ENCODE results near the gene GPR31. TPM values are rescaled to one million over a fixed set of nuclear protein-coding genes. Genes with fewer than 3 reads are reported as not detected.

Gene GPR31
- total and polyA plus RNA-seq, 4 donors = not detected

DNA sequence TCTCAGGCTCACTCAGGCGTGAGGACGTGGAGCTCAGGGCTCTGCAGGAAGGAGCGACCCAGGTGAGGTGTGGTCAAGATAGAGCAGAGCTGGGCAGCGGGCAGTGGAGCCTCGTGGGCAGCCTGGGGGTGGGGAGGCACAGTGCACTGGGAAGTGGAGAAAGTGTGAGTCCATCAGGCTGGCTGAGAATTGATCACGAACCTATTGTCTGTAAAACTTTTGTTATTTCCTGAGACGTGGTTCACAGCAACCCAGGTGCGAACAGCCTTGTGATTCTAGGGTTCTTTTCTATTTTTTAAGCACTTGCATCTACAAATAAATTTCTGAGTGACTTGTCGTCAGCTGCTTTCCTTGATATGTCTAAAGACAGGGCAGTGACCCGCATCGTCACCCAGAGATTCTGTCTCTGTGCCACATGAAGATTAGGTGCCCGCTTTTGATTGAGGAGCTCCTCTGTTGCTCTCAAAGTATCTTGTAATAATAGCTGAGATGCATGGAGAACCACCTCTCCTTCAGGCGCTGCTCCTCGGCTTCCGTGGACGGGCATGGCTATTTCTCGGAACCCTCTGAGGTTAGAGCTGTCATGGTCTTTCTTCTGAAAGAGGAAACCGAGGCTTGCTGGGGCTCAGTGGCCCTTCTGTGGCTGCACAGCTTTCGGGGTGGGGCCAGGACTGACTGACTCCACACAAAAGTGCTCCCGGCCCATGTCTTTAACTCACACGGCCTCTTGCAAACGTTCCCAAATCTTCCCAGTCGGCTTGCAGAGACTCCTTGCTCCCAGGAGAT is 35.5 kb downstream of the GPR31 start:
- H3K27ac ChIP-seq (ENCODE audit: low read depth, low read length) = no peak overlapping the region
- no peak for DNase-seq (ENCODE audit: low read depth in 4 of 6, low spot score in 6 of 6)
- whole genome bisulfite sequencing (ENCODE audit: insufficient coverage) = 93% methylated on average over 17 of the region's 23 CpGs
- H3K9me3 ChIP-seq (ENCODE audit: control insufficient read depth, insufficient read depth, low read length) = no peaks in the 10 kb centered on the region
- no peaks in the 10 kb centered on the region for H3K36me3 ChIP-seq (ENCODE audit: control insufficient read depth, insufficient read depth, low read length)
- H3K4me3 ChIP-seq (ENCODE audit: low read depth, low read length) = no peak overlapping the region
- no peaks in the 10 kb centered on the region for H3K27me3 ChIP-seq (ENCODE audit: control insufficient read depth, insufficient read depth, low read length)
- H3K4me1 ChIP-seq (ENCODE audit: control insufficient read depth, insufficient read depth, low read length) = no peaks in the 10 kb centered on the region

DNA sequence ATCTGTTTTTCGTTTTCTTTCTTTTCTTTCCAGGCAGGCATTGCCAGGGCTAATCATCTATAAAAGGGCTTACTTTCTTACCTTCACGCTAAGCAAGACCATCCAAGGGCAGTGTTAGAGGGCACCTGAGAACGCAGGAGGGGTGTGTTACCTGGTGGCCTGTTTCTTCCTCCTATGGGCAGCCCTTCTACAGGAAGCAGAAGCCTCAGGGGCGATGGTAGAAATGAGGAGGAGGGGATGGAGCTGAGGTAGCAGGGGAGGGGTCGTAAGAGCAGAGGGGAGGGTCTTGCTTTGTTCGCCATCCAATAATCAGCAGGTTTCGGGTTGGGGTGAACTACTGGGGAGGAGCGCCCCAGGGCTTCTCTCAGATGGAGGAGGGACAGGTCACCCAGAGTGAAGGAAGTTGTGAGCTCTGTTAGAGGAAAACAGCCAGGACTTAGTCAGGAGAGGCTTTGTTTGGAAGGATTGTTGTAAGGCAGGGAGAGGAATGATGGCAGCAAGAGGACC is 36.4 kb downstream of the GPR31 start:
- 94% methylated on average over 6 of the region's 8 CpGs for WGBS (ENCODE audit: insufficient coverage)
- H3K27ac ChIP-seq (ENCODE audit: low read depth, low read length) = no peak overlapping the region
- peaks cover 1% of the 10 kb centered on the region for H3K4me1 ChIP-seq (ENCODE audit: control insufficient read depth, insufficient read depth, low read length)
- H3K4me3 ChIP-seq (ENCODE audit: low read depth, low read length) = no peak overlapping the region
- no peaks in the 10 kb centered on the region for H3K36me3 ChIP-seq (ENCODE audit: control insufficient read depth, insufficient read depth, low read length)
- DNase-seq (ENCODE audit: low read depth in 4 of 6, low spot score in 6 of 6) = no peak
- H3K9me3 ChIP-seq (ENCODE audit: control insufficient read depth, insufficient read depth, low read length) = no peaks in the 10 kb centered on the region
- no peaks in the 10 kb centered on the region for H3K27me3 ChIP-seq (ENCODE audit: control insufficient read depth, insufficient read depth, low read length)

DNA sequence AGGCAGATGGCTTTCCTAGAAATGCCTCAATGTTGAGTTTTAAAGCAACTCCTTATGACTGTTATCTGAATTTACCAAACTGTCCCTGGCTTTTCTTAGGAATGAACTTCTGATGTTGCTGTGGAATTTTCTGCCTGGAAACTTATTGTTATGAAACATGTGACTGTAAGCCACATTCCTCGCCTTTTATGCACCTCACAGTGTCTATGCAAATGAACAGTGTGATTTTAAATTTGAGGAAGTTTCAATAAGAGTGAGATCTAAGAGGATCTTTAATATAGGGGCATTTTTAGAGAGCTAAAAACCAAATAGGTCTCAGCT is 37.2 kb downstream of the GPR31 start:
- Histone ChIP-seq H3K36me3 (ENCODE audit: control insufficient read depth, insufficient read depth, low read length) (no peaks in the 10 kb centered on the region), H3K4me1 (ENCODE audit: control insufficient read depth, insufficient read depth, low read length) (peaks cover 4% of the 10 kb centered on the region), H3K4me3 (ENCODE audit: low read depth, low read length) (no peak overlapping the region), H3K9me3 (ENCODE audit: control insufficient read depth, insufficient read depth, low read length) (no peaks in the 10 kb centered on the region), H3K27ac (ENCODE audit: low read depth, low read length) (no peak overlapping the region), H3K27me3 (ENCODE audit: control insufficient read depth, insufficient read depth, low read length) (no peaks in the 10 kb centered on the region)
- no peak for DNase-seq (ENCODE audit: low read depth in 4 of 6, low spot score in 6 of 6)
- no CpG with 5 or more reads among the region's 1 CpG for WGBS (ENCODE audit: insufficient coverage)

DNA sequence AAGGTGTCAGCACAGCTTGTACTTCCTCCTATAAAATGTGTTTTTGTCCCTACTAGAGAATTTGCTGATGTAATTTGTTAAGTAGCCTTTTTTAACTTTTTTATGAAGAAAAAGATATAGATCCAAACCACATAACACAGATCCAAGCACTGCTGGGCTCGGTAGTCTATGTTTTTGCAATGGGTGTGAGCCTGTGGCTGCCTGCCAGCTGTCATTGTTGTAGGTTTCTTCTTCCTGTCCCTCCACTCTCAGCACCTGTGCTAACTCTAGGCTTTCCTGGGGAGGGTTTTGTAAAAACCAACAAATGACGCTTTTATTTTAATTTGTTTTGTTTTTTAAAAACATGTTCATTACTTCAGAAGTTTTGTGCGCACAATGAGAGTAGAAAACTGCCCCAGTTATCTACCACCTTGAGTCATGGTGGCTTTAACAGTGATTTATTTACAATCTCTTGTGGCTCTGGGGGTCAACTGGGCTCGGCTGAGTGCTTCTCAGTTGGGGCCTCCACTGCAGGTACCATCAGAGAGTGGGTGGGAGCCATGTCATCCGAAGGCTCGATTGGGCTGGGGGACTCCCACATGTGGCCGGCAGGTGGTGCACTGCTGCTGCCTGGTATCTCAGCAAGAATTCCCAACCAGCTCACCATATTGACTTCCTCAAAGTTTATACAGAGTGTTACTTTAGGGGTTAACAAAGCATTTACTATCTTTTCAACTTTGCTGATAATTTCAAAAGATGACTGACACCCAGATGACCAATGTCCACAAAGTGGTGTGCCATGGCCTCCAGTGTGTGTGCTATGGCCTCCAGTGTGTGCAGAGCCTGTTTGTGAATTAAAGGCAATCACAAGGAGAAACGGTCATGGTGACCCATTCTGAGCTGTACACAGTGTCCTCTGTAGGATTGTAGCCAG is 37.9 kb downstream of the GPR31 start:
- H3K27ac ChIP-seq (ENCODE audit: low read depth, low read length) = no peak overlapping the region
- H3K4me1 ChIP-seq (ENCODE audit: control insufficient read depth, insufficient read depth, low read length) = peaks cover 4% of the 10 kb centered on the region
- no peaks in the 10 kb centered on the region for H3K36me3 ChIP-seq (ENCODE audit: control insufficient read depth, insufficient read depth, low read length)
- DNase-seq (ENCODE audit: low read depth in 4 of 6, low spot score in 6 of 6) = no peak
- WGBS (ENCODE audit: insufficient coverage) = 96% methylated on average over 3 of the region's 8 CpGs
- H3K9me3 ChIP-seq (ENCODE audit: control insufficient read depth, insufficient read depth, low read length) = no peaks in the 10 kb centered on the region
- no peaks in the 10 kb centered on the region for H3K27me3 ChIP-seq (ENCODE audit: control insufficient read depth, insufficient read depth, low read length)
- H3K4me3 ChIP-seq (ENCODE audit: low read depth, low read length) = no peak overlapping the region

DNA sequence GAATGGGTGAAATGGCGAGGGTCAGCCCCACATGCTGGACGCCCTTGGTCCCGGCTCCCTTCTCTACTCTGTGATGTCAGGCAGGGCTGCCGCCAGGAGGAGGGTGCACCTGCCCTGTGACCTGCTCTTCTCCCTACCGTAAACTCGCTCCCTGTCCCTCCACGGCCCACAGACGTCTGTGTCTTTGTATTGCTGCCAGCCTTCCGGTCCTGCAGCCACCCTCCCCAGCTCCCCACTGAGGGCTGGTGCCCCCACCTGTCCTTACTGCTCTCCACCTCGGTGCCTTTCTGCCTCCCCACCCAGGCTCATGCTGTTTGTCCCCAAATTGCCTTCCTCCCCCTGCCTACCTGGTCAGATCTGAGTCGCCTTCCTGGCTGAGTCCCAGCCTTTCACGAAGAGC is 38.9 kb downstream of the GPR31 start:
- no peaks in the 10 kb centered on the region for H3K36me3 ChIP-seq (ENCODE audit: control insufficient read depth, insufficient read depth, low read length)
- H3K4me1 ChIP-seq (ENCODE audit: control insufficient read depth, insufficient read depth, low read length) = peaks cover 13% of the 10 kb centered on the region
- no peak for DNase-seq (ENCODE audit: low read depth in 4 of 6, low spot score in 6 of 6)
- no peaks in the 10 kb centered on the region for H3K9me3 ChIP-seq (ENCODE audit: control insufficient read depth, insufficient read depth, low read length)
- no peaks in the 10 kb centered on the region for H3K27me3 ChIP-seq (ENCODE audit: control insufficient read depth, insufficient read depth, low read length)
- WGBS (ENCODE audit: insufficient coverage) = 93% methylated on average over 12 of the region's 12 CpGs
- no peak overlapping the region for H3K4me3 ChIP-seq (ENCODE audit: low read depth, low read length)
- no peak overlapping the region for H3K27ac ChIP-seq (ENCODE audit: low read depth, low read length)

DNA sequence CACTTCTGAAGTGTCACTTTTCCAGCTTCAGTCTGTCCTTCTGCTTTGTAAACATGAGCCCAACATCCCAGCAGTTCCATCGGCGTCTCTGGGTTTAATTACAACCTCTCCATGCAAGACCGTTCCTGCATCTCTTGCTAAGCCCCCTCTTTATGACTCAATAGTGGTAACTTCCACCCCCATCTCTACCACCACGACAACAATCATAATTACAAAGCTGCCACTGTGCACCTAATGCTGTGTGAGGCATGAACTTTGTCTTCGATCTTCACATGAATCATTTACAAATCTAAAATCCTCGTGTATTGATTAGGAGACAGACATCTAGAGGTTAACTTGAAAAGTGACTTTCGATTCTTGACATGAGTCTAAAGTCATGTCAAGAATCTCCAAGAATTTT is 39.8 kb downstream of the GPR31 start:
- Histone ChIP-seq H3K9me3 (ENCODE audit: control insufficient read depth, insufficient read depth, low read length) (no peaks in the 10 kb centered on the region), H3K4me1 (ENCODE audit: control insufficient read depth, insufficient read depth, low read length) (peaks cover 13% of the 10 kb centered on the region), H3K27ac (ENCODE audit: low read depth, low read length) (no peak overlapping the region), H3K27me3 (ENCODE audit: control insufficient read depth, insufficient read depth, low read length) (no peaks in the 10 kb centered on the region), H3K4me3 (ENCODE audit: low read depth, low read length) (no peak overlapping the region), H3K36me3 (ENCODE audit: control insufficient read depth, insufficient read depth, low read length) (no peaks in the 10 kb centered on the region)
- no peak for DNase-seq (ENCODE audit: low read depth in 4 of 6, low spot score in 6 of 6)
- 86% methylated on average over 5 of the region's 7 CpGs for whole genome bisulfite sequencing (ENCODE audit: insufficient coverage)

DNA sequence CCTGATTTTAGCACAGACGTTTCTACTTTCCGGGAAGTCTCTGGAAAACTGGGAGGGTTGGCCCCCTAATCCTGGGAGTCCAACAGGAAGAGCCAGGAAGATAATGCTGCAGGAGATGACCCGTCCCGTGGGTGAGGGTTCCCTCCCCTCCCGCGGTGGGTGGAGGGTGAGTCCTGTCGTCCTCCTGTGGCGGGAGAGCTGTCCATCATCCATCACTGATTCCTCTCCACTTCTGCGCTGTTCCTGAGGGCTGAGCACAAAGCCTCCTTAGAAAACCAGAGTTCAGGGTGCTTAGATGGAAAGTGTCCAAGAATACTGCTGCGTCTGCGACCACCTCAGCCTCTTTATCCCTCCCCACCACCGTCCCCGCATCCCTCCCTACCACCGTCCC is 40.9 kb downstream of the GPR31 start:
- DNase-seq (ENCODE audit: low read depth in 4 of 6, low spot score in 6 of 6) = no peak
- 69% methylated on average over 2 of the region's 14 CpGs for WGBS (ENCODE audit: insufficient coverage)
- no peak overlapping the region for H3K27ac ChIP-seq (ENCODE audit: low read depth, low read length)

DNA sequence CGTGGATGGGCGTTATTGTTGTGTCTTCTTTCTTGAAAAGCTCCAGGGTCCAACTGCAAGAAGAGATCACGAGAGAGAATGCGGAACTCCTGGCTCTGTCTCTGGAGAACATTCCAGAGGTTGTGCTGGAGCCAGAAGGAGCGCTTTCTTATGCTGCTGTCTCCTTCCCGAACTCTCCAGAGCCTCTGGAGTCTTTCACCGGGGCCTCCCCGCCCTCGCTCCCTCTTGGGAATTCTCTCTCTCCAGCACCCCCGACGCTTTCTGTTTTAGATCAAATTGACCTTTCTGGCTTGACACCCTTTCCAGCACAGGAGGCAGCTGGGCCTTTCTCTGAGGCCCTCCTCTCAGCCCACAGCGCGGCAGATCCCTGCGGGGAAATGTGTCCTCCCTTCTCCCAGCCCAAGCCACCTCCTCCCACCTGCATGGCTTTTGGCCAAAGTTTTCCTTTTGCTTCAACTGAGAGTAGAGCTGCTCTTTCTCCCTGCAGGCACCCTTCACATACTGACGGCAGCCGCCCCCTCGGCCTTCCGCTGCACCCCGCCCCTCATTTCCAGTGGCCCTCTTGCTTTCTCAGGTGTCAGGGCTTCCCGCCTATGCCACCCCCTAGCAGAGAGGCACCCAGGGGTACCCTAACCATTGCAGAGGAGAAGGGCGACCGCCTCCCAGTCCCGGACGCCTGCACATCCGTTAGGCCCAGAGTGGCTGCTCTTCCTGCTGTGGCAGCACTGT is 41.5 kb downstream of the GPR31 start:
- peak overlapping the region; percentile 15 for H3K27ac ChIP-seq (ENCODE audit: low read depth, low read length)
- H3K4me3 ChIP-seq (ENCODE audit: low read depth, low read length) = no peak overlapping the region
- 63% methylated on average over 24 of the region's 25 CpGs for WGBS (ENCODE audit: insufficient coverage)
- DNase-seq (ENCODE audit: low read depth in 4 of 6, low spot score in 6 of 6) = peak in 1 of 6 donors; percentile 55
- H3K9me3 ChIP-seq (ENCODE audit: control insufficient read depth, insufficient read depth, low read length) = no peaks in the 10 kb centered on the region
- H3K27me3 ChIP-seq (ENCODE audit: control insufficient read depth, insufficient read depth, low read length) = no peaks in the 10 kb centered on the region
- H3K4me1 ChIP-seq (ENCODE audit: control insufficient read depth, insufficient read depth, low read length) = peaks cover 13% of the 10 kb centered on the region
- no peaks in the 10 kb centered on the region for H3K36me3 ChIP-seq (ENCODE audit: control insufficient read depth, insufficient read depth, low read length)

More for the DNA sequence above, 40.9 kb downstream of the GPR31 start:
- peaks cover 13% of the 10 kb centered on the region for H3K4me1 ChIP-seq (ENCODE audit: control insufficient read depth, insufficient read depth, low read length)
- no peaks in the 10 kb centered on the region for H3K27me3 ChIP-seq (ENCODE audit: control insufficient read depth, insufficient read depth, low read length)
- H3K9me3 ChIP-seq (ENCODE audit: control insufficient read depth, insufficient read depth, low read length) = no peaks in the 10 kb centered on the region
- no peak overlapping the region for H3K4me3 ChIP-seq (ENCODE audit: low read depth, low read length)
- H3K36me3 ChIP-seq (ENCODE audit: control insufficient read depth, insufficient read depth, low read length) = no peaks in the 10 kb centered on the region

DNA sequence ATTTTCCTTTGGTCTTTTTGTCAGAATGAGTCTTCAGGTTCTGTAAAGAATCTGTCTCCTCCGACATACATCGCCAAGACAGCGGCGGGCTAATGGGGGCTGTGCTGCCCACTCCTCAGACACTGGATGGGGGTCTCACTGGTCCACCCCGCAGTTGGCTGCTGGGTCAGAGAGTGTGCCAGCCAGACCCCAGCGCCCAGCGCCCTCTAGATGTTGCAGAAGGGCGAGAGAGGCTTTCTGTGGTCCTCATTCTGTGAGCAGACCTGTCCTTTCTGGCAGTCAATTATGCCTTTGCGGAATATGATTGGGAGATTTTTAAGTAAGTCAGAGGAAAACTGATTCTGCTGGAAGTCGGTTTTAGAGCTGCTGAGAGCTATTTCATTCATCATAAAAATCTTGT is 42.7 kb downstream of the GPR31 start:
- H3K4me3 ChIP-seq (ENCODE audit: low read depth, low read length) = no peak overlapping the region
- H3K27me3 ChIP-seq (ENCODE audit: control insufficient read depth, insufficient read depth, low read length) = no peaks in the 10 kb centered on the region
- no peaks in the 10 kb centered on the region for H3K9me3 ChIP-seq (ENCODE audit: control insufficient read depth, insufficient read depth, low read length)
- H3K27ac ChIP-seq (ENCODE audit: low read depth, low read length) = no peak overlapping the region
- H3K36me3 ChIP-seq (ENCODE audit: control insufficient read depth, insufficient read depth, low read length) = no peaks in the 10 kb centered on the region
- peaks cover 13% of the 10 kb centered on the region for H3K4me1 ChIP-seq (ENCODE audit: control insufficient read depth, insufficient read depth, low read length)
- no peak for DNase-seq (ENCODE audit: low read depth in 4 of 6, low spot score in 6 of 6)
- WGBS (ENCODE audit: insufficient coverage) = 86% methylated on average over 8 of the region's 10 CpGs

Measured in spinal cord (tissue), 10 donors.